ENCODE measurements around the gene RNF213.
"Not testable (repeated sequence)": the region's sequence is repeated elsewhere in the genome, so short reads cannot be mapped to it uniquely, and the experiment has no call there.

DNA sequence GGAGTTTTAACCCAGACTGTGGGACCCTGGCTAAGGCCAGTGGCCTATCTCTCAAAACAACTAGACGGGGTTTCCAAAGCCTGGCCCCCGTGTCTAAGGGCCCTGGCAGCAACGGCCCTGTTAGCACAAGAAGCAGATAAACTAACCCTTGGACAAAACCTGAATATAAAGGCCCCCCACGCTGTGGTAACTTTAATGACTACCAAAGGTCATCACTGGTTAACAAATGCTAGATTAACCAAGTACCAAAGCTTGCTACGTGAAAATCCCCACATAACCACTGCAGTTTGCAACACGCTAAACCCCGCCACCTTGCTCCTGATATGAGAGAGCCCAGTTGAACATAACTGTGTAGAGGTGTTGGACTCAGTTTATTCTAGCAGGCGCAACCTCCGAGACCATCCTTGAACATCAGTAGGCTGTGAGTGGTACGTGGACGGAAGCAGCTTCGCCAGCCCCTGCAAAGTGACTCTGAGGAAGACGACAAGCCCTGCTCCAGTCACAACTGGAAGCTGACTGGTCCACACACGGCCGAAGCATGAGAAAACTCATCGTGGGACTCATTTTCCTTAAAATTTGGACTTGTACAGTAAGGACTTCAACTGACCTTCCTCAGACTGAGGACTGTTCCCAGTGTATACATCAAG, 149.9 kb downstream of the RNF213 start:
- TF ChIP-seq, protein P1, sequence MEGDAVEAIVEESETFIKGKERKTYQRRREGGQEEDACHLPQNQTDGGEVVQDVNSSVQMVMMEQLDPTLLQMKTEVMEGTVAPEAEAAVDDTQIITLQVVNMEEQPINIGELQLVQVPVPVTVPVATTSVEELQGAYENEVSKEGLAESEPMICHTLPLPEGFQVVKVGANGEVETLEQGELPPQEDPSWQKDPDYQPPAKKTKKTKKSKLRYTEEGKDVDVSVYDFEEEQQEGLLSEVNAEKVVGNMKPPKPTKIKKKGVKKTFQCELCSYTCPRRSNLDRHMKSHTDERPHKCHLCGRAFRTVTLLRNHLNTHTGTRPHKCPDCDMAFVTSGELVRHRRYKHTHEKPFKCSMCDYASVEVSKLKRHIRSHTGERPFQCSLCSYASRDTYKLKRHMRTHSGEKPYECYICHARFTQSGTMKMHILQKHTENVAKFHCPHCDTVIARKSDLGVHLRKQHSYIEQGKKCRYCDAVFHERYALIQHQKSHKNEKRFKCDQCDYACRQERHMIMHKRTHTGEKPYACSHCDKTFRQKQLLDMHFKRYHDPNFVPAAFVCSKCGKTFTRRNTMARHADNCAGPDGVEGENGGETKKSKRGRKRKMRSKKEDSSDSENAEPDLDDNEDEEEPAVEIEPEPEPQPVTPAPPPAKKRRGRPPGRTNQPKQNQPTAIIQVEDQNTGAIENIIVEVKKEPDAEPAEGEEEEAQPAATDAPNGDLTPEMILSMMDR (IDR thresholded peaks at IDR 0.05) = not testable (repeated sequence)
- not testable (repeated sequence) for TF ChIP-seq POLR2AphosphoS5 (IDR thresholded peaks at IDR 0.05; ENCODE audit: low read depth, low read length); CHD2 (IDR thresholded peaks at IDR 0.05; ENCODE audit: low read length, partially characterized antibody); RAD21 (IDR thresholded peaks at IDR 0.05; ENCODE audit: low read length); EP300 (IDR thresholded peaks at IDR 0.05; ENCODE audit: borderline replicate concordance in 1 of 2, low read depth in 1 of 2, low read length in 1 of 2); YY1 (IDR thresholded peaks at IDR 0.05; ENCODE audit: low read depth)
- TF ChIP-seq, protein P2, sequence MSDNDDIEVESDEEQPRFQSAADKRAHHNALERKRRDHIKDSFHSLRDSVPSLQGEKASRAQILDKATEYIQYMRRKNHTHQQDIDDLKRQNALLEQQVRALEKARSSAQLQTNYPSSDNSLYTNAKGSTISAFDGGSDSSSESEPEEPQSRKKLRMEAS (IDR thresholded peaks at IDR 0.05; ENCODE audit: low read depth) = not testable (repeated sequence)
- TF ChIP-seq, protein P3, sequence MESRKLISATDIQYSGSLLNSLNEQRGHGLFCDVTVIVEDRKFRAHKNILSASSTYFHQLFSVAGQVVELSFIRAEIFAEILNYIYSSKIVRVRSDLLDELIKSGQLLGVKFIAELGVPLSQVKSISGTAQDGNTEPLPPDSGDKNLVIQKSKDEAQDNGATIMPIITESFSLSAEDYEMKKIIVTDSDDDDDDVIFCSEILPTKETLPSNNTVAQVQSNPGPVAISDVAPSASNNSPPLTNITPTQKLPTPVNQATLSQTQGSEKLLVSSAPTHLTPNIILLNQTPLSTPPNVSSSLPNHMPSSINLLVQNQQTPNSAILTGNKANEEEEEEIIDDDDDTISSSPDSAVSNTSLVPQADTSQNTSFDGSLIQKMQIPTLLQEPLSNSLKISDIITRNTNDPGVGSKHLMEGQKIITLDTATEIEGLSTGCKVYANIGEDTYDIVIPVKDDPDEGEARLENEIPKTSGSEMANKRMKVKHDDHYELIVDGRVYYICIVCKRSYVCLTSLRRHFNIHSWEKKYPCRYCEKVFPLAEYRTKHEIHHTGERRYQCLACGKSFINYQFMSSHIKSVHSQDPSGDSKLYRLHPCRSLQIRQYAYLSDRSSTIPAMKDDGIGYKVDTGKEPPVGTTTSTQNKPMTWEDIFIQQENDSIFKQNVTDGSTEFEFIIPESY (IDR thresholded peaks at IDR 0.05; ENCODE audit: borderline replicate concordance, low read depth) = not testable (repeated sequence)
- TF ChIP-seq, protein P4, sequence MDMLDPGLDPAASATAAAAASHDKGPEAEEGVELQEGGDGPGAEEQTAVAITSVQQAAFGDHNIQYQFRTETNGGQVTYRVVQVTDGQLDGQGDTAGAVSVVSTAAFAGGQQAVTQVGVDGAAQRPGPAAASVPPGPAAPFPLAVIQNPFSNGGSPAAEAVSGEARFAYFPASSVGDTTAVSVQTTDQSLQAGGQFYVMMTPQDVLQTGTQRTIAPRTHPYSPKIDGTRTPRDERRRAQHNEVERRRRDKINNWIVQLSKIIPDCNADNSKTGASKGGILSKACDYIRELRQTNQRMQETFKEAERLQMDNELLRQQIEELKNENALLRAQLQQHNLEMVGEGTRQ (IDR thresholded peaks at IDR 0.05; ENCODE audit: borderline replicate concordance, low read depth, low read length) = not testable (repeated sequence)
- TF ChIP-seq, protein P5, sequence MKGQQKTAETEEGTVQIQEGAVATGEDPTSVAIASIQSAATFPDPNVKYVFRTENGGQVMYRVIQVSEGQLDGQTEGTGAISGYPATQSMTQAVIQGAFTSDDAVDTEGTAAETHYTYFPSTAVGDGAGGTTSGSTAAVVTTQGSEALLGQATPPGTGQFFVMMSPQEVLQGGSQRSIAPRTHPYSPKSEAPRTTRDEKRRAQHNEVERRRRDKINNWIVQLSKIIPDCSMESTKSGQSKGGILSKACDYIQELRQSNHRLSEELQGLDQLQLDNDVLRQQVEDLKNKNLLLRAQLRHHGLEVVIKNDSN (IDR thresholded peaks at IDR 0.05; ENCODE audit: borderline replicate concordance, low read depth) = not testable (repeated sequence)

Measured in SK-N-SH (cell line).